Measurements from ENCODE around the gene TMCC1. TPM values are rescaled to one million over a fixed set of nuclear protein-coding genes. Genes with fewer than 3 reads are reported as not detected.

The TMCC1 gene
- total and polyA plus RNA-seq, 10 of the 15 experiments (the other 5 are each of a cell fraction or from before 2014, with no cell fraction given), result 2.3 to 21.1 (median 8.4) TPM

GRCh38 chr3:129768728-129769127 lies 124.8 kb downstream of the TMCC1 start (continued):
- TF ChIP-seq ATF2 (IDR thresholded peaks at IDR 0.05; ENCODE audit: low read length), result no peak
- no peak for TF ChIP-seq CHD2 (IDR thresholded peaks at IDR 0.05; ENCODE audit: borderline replicate concordance, low read depth, low read length)
- no peak for TF ChIP-seq YBX1 (IDR thresholded peaks at IDR 0.05)
- TF ChIP-seq LARP7 (IDR thresholded peaks at IDR 0.05), result no peak
- no peak for TF ChIP-seq STAT3 (IDR thresholded peaks at IDR 0.05; ENCODE audit: low read depth, low read length)
- TF ChIP-seq JUNB (IDR thresholded peaks at IDR 0.05), result no peak
- no peak for TF ChIP-seq IRF3 (IDR thresholded peaks at IDR 0.05)

GRCh38 chr3:129766135-129766534 lies 127.4 kb downstream of the TMCC1 start:
- Histone ChIP-seq H3K4me1 (ENCODE audit: control insufficient read depth, insufficient read depth, low read length) (no peaks in the 10 kb centered on the region), H3K9me3 (replicated peaks; ENCODE audit: control insufficient read depth, insufficient read depth, low read length) (no peaks in the 10 kb centered on the region), H2AFZ (ENCODE audit: control insufficient read depth, low read depth, low read length) (no peak overlapping the region), H3K36me3 (ENCODE audit: control insufficient read depth in 2 of 2, insufficient read depth in 2 of 2, low read length in 1 of 2) (no peaks in the 10 kb centered on the region), H3K4me2 (ENCODE audit: control insufficient read depth, insufficient read depth) (no peak overlapping the region), H3K27ac (ENCODE audit: control insufficient read depth, insufficient read depth) (no peak overlapping the region), H3K4me3 (no peak overlapping the region), H3K27me3 (replicated peaks in 1 of 2; ENCODE audit: control insufficient read depth in 2 of 2, insufficient read depth in 2 of 2, low read length in 1 of 2) (no peaks in the 10 kb centered on the region), H3K9ac (ENCODE audit: control insufficient read depth, insufficient read depth, low read length) (no peak overlapping the region), H3K79me2 (ENCODE audit: control insufficient read depth, insufficient read depth, low read length) (no peaks in the 10 kb centered on the region), H4K20me1 (ENCODE audit: control insufficient read depth, insufficient read depth) (no peaks in the 10 kb centered on the region)
- SMC1A ChIA-PET (ENCODE audit: uncharacterized antibody, unreplicated experiment), result no interaction called here
- POLR2A ChIA-PET, result no interaction called here
- in situ Hi-C loops (cut with MboI), result no loop called here
- intact Hi-C loops (cut with micrococcal nuclease; ENCODE audit: unreplicated experiment), result no loop called here
- CTCF ChIA-PET, result interaction anchor here (1.4 kb wide), 1 partner anchor 16 kb away, joined by 3 read pairs; no protein-coding TSS in a partner anchor
- ATAC-seq, result no peak
- TF ChIP-seq HDAC6 (IDR thresholded peaks at IDR 0.05; ENCODE audit: unreplicated experiment) (no peak), ZNF24 (IDR thresholded peaks at IDR 0.05) (0 out of 2 replicates have a peak, but pooled peaks have one; percentile 31), EP300 (IDR thresholded peaks at IDR 0.05; ENCODE audit: borderline replicate concordance in 1 of 2, control insufficient read depth in 1 of 2, low read depth in 2 of 2, low read length in 2 of 2) (no peak), IRF5 (IDR thresholded peaks at IDR 0.05; ENCODE audit: borderline replicate concordance) (no peak), ZBTB11 (CRISPR knock-in tag; IDR thresholded peaks at IDR 0.05) (no peak), GATAD2B (conservative IDR thresholded peaks at IDR 0.05; ENCODE audit: low read depth) (no peak)
- no peak for FAIRE-seq
- RAD21 ChIA-PET (ENCODE audit: unreplicated experiment), result no interaction called here
- no peak for DNase-seq (ENCODE audit: low read depth, low spot score)
- no TSS peak for BruUV-seq (replicated peaks)
- 74% methylated on average over 2 of the region's 2 CpGs for WGBS (ENCODE audit: insufficient coverage, insufficient replicate concordance, low lambda C conversion rate, missing lambda C conversion rate)

All from GM12878 (cell line).